Panc1 (cell line): Measurements from ENCODE around the gene ARMC5. TPM values are rescaled to one million over a fixed set of nuclear protein-coding genes. Genes with fewer than 3 reads are reported as not detected.

Experiments
- ATAC-seq: fragments of 200-7000 bp; cut with Tn5 transposase; 2 replicates; pipeline ENCODE4 v1.9.1; 2020; ENCODE audit warnings: mild to moderate bottlenecking, moderate library complexity
- Bru-seq: library from RNA; stranded (reverse); fragments of 400-500 nt; gene quantifications from one replicate; lab custom pipeline; 2021; lab: Mats Ljungman, UMichigan
- BruChase-seq, 2 experiments: library from RNA; stranded (reverse); fragments of 400-500 nt; gene quantifications; one replicate each; lab custom pipeline; 2021; lab: Mats Ljungman, UMichigan
- BruUV-seq: library from RNA; stranded (reverse); fragments of 400-500 nt; replicated peaks from 2 replicates; lab custom pipeline; 2021; lab: Mats Ljungman, UMichigan
- CTCF ChIA-PET: fragments of 300-600 bp; sonication (Branson Sonifier 250); formaldehyde crosslinking; loops from one replicate; lab custom pipeline; 2022; ENCODE audit warnings: antibody characterized with exemption; lab: Charles Lee
- POLR2A ChIA-PET: fragments of 300-600 bp; sonication (Branson Sonifier 250); formaldehyde crosslinking; loops from one replicate; lab custom pipeline; 2022; ENCODE audit warnings: antibody characterized with exemption; lab: Charles Lee
- DNase-seq: peaks from one replicate; pipeline ENCODE4 v3.0.0-alpha.2; 2010; ENCODE audit warnings: low read depth, low spot score
- H3K27ac ChIP-seq: 2 replicates; pipeline ENCODE4 v1.5.1; 2011; ENCODE audit warnings: mild to moderate bottlenecking, low read length, inconsistent platforms
- H3K27me3 ChIP-seq: fragments of 200-500 bp; sonication (Bioruptor generic); 2 replicates; pipeline ENCODE4 v1.6.0; 2014; ENCODE audit warnings: low read length, inconsistent platforms; ENCODE audit not compliant: control insufficient read depth, insufficient read depth
- H3K36me3 ChIP-seq: fragments of 200-500 bp; sonication (Bioruptor generic); 2 replicates; pipeline ENCODE4 v1.5.1; 2014; ENCODE audit warnings: inconsistent platforms, mild to moderate bottlenecking, low read length, moderate library complexity; ENCODE audit not compliant: control insufficient read depth, insufficient read depth
- H3K4me1 ChIP-seq: 2 replicates; pipeline ENCODE4 v1.5.1; 2011; ENCODE audit warnings: inconsistent platforms, mild to moderate bottlenecking, low read length, moderate library complexity; ENCODE audit not compliant: control insufficient read depth, insufficient read depth
- H3K4me3 ChIP-seq, 2 experiments: 2 replicates each; pipeline ENCODE4 v1.5.1; 2011 to 2012; ENCODE audit warnings: low read depth in 2 of 2, low read length in 2 of 2, mild to moderate bottlenecking in 2 of 2, inconsistent platforms in 1 of 2, moderate library complexity in 1 of 2
- H3K9me3 ChIP-seq: fragments of 200-500 bp; sonication (Bioruptor generic); 2 replicates; pipeline ENCODE4 v1.5.1; 2014; ENCODE audit warnings: low read depth, mild to moderate bottlenecking, inconsistent platforms, low read length, moderate library complexity; ENCODE audit not compliant: control insufficient read depth, insufficient read depth
- POLR2AphosphoS5 ChIP-seq: IDR thresholded peaks from 2 replicates; pipeline ENCODE4 v1.6.1; 2012; ENCODE audit warnings: mild to moderate bottlenecking, low read depth, low read length, moderate library complexity
- SIN3A ChIP-seq: IDR thresholded peaks from 2 replicates; pipeline ENCODE4 v1.6.1; 2012; ENCODE audit warnings: low read depth, mild to moderate bottlenecking, low read length, moderate library complexity, borderline replicate concordance; ENCODE audit not compliant: insufficient read depth
- TCF7L2 ChIP-seq: IDR thresholded peaks from 2 replicates; pipeline ENCODE4 v1.6.1; 2011; ENCODE audit warnings: mild to moderate bottlenecking, low read depth, low read length, inconsistent platforms
- in situ Hi-C: cut with HindIII; loops from 2 replicates; pipeline ENCODE4 v1.10.0; 2016; ENCODE audit warnings: low sequenced_read_pairs, low pct_unique_long_range_greater_than_20kb
- intact Hi-C: fragments of 100-400 bp; cut with micrococcal nuclease; formaldehyde crosslinking; loops from one replicate; pipeline ENCODE4 v1.10.0; 2022; ENCODE audit not compliant: unreplicated experiment
- long read RNA-seq: library from polyadenylated mRNA; unstranded; transcript quantifications from one replicate; pipeline ENCODE4 v2.0.0, GENCODE V29; 2021; ENCODE audit not compliant: unreplicated experiment
- polyA plus RNA-seq: library from polyadenylated mRNA; unstranded; fragments of >200 nt; gene quantifications from one replicate; pipeline ENCODE4 v1.2.1, GENCODE V29; 2012; ENCODE audit warnings: missing spikeins; ENCODE audit not compliant: insufficient read length
- total RNA-seq: library from RNA; stranded (reverse); gene quantifications from one replicate; pipeline ENCODE4 v1.2.1, GENCODE V29; 2021; ENCODE audit not compliant: unreplicated experiment
- TF ChIP-seq, protein P1 (sequence below), 2 experiments: IDR thresholded peaks; 2 replicates each; pipeline ENCODE4 v1.6.1; 2011 to 2012; ENCODE audit warnings: low read depth in 2 of 2, control low read depth in 1 of 2, low read length in 1 of 2, mild to moderate bottlenecking in 1 of 2, moderate library complexity in 1 of 2; ENCODE audit not compliant: insufficient read depth in 1 of 2
- TF ChIP-seq, protein P2 (sequence below): fragments of 450-650 bp; IDR thresholded peaks from 2 replicates; pipeline ENCODE4 v1.5.1; 2017; ENCODE audit warnings: mild to moderate bottlenecking

Gene ARMC5, protein sequence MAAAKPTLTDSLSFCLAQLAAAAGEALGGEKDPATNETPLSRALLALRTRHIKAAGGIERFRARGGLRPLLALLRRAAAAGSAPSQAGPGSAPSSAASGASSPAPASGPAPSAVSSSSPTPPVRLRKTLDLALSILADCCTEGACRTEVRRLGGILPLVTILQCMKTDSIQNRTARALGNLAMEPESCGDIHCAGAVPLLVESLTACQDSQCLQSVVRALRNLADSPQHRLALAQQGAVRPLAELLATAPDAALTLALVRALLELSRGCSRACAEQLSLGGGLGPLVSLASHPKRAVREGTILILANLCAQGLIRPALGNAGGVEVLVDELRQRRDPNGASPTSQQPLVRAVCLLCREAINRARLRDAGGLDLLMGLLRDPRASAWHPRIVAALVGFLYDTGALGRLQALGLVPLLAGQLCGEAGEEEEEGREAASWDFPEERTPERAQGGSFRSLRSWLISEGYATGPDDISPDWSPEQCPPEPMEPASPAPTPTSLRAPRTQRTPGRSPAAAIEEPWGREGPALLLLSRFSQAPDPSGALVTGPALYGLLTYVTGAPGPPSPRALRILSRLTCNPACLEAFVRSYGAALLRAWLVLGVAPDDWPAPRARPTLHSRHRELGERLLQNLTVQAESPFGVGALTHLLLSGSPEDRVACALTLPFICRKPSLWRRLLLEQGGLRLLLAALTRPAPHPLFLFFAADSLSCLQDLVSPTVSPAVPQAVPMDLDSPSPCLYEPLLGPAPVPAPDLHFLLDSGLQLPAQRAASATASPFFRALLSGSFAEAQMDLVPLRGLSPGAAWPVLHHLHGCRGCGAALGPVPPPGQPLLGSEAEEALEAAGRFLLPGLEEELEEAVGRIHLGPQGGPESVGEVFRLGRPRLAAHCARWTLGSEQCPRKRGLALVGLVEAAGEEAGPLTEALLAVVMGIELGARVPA
- total RNA-seq (19.8 TPM), Bru-seq, nascent RNA (percentile 62 among the genes with signal in this experiment), BruChase-seq, experiment 1, labeled RNA remaining after a 2-hour chase (percentile 69 among the genes with signal in this experiment), BruChase-seq, experiment 2, labeled RNA remaining after a 6-hour chase (percentile 50 among the genes with signal in this experiment)
- polyA plus RNA-seq = 23.1 TPM
- long read RNA-seq, transcript ARMC5-201 (6 exons, 3,612 nt) = major isoform, 27 of 55 reads
- long read RNA-seq, partial matches to known transcripts = 9 of 55 reads
- long read RNA-seq, other reads (novel, unspliced or antisense) = 16 of 55 reads

DNA sequence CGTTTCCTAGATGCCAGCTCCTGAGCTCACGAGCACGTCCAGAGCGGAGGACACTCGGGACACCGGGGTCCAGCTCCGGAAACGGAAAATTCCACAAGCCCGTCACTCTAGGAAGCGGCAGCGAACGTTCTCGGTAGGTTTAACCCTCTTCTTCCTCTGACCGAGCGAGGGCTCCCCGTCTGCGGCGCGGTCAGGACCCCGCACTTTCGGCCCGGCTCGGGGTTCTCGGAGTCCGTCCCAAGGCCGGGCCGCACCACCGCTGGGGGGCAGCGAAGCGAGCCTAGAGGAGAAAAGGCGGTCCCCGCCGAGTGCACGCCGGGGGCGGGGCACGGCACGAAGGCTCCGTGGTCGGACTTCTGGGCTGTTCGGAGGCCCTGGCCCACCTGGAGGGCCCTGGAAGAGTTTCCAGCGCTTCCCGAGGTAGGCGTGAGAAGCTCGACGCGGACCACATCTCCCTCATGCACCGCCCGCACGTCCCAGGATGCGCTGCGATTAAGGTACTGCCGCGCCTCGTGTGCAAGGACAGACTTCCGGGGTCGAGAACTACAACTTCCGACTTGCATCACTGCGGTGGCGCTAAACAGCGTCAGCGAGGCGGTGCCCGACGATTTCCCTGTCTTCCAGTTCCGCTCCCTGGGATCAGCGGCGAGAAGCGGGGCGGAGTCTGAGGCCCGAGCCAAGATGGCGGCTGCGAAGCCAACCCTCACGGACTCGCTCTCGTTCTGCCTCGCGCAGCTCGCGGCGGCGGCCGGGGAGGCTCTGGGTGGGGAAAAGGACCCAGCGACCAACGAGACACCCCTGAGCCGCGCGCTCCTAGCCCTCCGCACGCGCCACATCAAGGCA is at the start of gene ARMC5:
Gene ARMC5 (plus strand): TSS at position 658 of the 843 bp plus-strand sequence. CDS start 24 bp downstream, at position 682.
- Histone ChIP-seq H3K27me3 (no peaks in the 10 kb centered on the region), H3K36me3 (no peaks in the 10 kb centered on the region), H3K4me1 (peaks cover 34% of the 10 kb centered on the region), H3K27ac (peak within 1 kb of the TSS; percentile 94), H3K9me3 (no peaks in the 10 kb centered on the region), H3K4me3 (peak within 1 kb of the TSS; percentile 78 to 93)
- intact Hi-C loops (loop anchor here (5.0 kb wide), 1 partner anchor 408 kb away; no protein-coding TSS in a partner anchor), in situ Hi-C loops (no loop called here)
- ATAC-seq = peak; percentile 92
- ChIA-PET POLR2A (interaction anchor here (0.5 kb wide), 1 partner anchor 54 kb away, joined by 3 read pairs; no protein-coding TSS in a partner anchor), CTCF (interaction anchor here (0.6 to 0.7 kb wide), 6 partner anchors 12 to 404 kb away, joined by 3 to 7 read pairs (median 5); no protein-coding TSS in a partner anchor)
- BruUV-seq = no TSS peak
- TF ChIP-seq TCF7L2 = 0 out of 2 replicates have a peak, but pooled peaks have one; percentile 36
- TF ChIP-seq, protein P1, sequence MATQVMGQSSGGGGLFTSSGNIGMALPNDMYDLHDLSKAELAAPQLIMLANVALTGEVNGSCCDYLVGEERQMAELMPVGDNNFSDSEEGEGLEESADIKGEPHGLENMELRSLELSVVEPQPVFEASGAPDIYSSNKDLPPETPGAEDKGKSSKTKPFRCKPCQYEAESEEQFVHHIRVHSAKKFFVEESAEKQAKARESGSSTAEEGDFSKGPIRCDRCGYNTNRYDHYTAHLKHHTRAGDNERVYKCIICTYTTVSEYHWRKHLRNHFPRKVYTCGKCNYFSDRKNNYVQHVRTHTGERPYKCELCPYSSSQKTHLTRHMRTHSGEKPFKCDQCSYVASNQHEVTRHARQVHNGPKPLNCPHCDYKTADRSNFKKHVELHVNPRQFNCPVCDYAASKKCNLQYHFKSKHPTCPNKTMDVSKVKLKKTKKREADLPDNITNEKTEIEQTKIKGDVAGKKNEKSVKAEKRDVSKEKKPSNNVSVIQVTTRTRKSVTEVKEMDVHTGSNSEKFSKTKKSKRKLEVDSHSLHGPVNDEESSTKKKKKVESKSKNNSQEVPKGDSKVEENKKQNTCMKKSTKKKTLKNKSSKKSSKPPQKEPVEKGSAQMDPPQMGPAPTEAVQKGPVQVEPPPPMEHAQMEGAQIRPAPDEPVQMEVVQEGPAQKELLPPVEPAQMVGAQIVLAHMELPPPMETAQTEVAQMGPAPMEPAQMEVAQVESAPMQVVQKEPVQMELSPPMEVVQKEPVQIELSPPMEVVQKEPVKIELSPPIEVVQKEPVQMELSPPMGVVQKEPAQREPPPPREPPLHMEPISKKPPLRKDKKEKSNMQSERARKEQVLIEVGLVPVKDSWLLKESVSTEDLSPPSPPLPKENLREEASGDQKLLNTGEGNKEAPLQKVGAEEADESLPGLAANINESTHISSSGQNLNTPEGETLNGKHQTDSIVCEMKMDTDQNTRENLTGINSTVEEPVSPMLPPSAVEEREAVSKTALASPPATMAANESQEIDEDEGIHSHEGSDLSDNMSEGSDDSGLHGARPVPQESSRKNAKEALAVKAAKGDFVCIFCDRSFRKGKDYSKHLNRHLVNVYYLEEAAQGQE (IDR thresholded peaks at IDR 0.05; ENCODE audit: insufficient read depth in 1 of 2, low read depth in 2 of 2, low read length in 1 of 2) = peak in 1 of 2 experiments; percentile 17; a peak in 1 of 4 replicates
- TF ChIP-seq, protein P2, sequence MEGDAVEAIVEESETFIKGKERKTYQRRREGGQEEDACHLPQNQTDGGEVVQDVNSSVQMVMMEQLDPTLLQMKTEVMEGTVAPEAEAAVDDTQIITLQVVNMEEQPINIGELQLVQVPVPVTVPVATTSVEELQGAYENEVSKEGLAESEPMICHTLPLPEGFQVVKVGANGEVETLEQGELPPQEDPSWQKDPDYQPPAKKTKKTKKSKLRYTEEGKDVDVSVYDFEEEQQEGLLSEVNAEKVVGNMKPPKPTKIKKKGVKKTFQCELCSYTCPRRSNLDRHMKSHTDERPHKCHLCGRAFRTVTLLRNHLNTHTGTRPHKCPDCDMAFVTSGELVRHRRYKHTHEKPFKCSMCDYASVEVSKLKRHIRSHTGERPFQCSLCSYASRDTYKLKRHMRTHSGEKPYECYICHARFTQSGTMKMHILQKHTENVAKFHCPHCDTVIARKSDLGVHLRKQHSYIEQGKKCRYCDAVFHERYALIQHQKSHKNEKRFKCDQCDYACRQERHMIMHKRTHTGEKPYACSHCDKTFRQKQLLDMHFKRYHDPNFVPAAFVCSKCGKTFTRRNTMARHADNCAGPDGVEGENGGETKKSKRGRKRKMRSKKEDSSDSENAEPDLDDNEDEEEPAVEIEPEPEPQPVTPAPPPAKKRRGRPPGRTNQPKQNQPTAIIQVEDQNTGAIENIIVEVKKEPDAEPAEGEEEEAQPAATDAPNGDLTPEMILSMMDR = peak; percentile 87
- no peak; the same call in none of the 2 replicates for TF ChIP-seq POLR2AphosphoS5
- TF ChIP-seq SIN3A = 0 out of 2 replicates have a peak, but pooled peaks have one; percentile 36
- DNase-seq = peak; percentile 88
